HL-60 (cell line): ENCODE data around the gene LIG4.

ENCODE experiments used
- CTCF ChIP-seq: IDR thresholded peaks from one replicate; pipeline ENCODE4 v1.5.1; 2011; ENCODE audit warnings: low read length, control low read depth, inconsistent platforms; ENCODE audit not compliant: insufficient read depth
- POLR2AphosphoS5 ChIP-seq: IDR thresholded peaks from 2 replicates; pipeline ENCODE4 v1.6.1; 2012; ENCODE audit warnings: low read depth
- REST ChIP-seq: IDR thresholded peaks from 2 replicates; pipeline ENCODE4 v1.6.1; 2012; ENCODE audit warnings: low read depth; ENCODE audit not compliant: insufficient replicate concordance
- SPI1 ChIP-seq: IDR thresholded peaks from 2 replicates; pipeline ENCODE4 v1.6.1; 2012; ENCODE audit warnings: low read depth, mild to moderate bottlenecking, borderline replicate concordance

DNA sequence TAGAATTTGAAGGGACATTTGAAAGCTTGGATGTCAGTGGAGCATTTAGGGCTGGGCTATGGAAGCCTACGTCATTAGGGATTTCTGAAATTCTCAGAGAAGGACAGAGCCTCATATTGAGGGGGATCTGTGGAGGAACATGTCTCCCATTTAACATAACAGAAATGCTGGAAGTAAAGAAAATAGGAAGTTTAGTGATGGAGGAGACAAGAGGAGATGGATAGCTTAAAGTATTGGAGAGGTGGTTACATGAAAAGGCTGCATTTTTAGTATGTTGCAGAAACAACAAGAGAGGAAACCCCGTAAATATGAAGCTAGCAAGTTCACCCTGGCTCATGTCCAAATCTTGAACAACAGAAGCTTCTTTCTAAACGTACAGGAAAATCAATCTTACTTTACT lies 24.4 kb downstream of the LIG4 start:
- TF ChIP-seq CTCF (no peak), REST (no peak), POLR2AphosphoS5 (no peak), SPI1 (no peak)
